Activated CD4-positive, alpha-beta T cell treated with anti-CD3 and anti-CD28 coated beads, Interleukin-10, Interleukin-2, amounts not matched to agents 100 ng/mL and 50 ng/mL, durations not matched to agents 16 hours and 8 hours (primary cell): ENCODE data around the gene C6.

Source experiments
- DNase-seq: peaks from one replicate; pipeline ENCODE4 v3.0.0-alpha.2; 2020

Gene C6

DNA sequence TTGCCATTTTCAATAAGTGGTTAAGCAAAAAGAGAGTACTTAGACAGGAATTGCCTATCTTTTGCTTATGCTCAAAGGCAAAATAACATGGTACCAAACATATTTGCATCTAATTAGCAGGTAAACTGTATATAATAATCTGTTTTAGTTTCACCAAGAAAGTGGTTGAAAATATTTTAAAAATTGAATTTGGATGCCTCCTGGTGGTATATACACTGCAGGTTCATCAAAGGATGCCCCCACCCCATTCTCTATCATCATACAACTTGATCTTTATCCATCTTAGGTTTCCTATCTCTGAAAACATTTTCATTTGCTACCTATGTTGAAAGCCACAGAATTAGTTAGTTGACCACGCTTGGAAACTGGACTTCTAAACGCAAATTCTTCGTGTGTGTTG is 95.2 kb downstream of the C6 start:
- no peak for DNase-seq

DNA sequence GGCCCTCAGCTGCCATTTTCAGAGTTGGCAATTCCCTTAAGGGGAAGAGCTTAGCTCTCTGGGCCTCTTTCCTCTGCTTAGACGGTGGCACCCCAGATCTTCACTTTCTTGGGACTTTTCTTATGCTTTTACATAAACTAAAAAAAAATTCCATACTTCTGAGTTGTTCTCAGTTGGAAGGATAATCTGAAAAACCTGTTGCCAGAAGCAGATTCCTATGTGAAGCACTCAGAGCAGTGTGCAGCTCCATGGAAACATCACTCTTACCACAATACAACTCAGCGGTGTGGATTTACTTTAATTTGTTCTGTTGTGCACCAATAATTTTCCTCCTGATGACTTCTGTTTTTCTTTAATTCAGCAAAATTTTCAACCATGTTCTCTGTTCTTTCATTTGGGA is 98.1 kb downstream of the C6 start:
- no peak for DNase-seq

DNA sequence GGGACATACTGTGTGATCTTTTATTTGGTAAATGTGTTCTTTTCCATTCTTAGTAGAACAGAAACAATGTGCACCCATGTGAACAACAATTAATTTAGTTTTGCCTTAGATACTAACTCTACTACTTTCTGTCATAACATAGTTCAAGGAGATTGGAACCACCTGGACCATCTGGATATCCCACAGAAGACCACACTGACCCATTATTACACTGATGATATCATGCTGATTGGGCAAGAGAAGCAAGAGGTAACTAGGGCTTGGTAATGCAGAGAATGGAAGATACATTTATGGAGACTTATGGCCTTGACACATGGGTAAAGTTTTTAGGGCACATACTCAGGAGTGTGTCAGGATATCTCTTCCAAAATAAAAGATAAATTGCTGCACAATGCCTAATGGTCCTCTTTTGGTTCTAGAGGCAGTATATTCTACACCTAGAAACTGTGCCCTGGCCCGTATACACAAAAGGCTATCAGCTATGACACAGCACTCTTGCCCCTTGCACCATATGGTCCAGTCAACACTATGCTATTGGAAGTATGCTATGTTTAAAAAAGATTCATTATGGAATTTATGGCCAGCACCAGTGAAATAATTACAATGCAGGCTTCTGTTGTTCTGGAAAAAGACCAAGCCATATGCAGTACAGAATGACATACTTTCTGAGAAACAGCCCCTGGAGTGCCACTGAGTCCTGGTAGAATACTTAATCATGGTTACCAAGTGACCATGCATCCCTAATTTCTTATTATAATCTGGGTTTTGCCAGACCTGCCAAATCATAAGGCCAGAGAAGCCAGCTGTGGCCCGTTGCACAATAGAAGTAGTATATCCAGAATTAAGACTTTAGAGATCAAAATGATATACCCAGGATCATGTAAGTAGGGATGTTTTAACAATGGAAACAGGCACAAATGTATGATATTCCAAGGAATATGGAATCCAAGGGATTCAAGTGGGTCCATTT is 100.6 kb downstream of the C6 start:
- no peak for DNase-seq

DNA sequence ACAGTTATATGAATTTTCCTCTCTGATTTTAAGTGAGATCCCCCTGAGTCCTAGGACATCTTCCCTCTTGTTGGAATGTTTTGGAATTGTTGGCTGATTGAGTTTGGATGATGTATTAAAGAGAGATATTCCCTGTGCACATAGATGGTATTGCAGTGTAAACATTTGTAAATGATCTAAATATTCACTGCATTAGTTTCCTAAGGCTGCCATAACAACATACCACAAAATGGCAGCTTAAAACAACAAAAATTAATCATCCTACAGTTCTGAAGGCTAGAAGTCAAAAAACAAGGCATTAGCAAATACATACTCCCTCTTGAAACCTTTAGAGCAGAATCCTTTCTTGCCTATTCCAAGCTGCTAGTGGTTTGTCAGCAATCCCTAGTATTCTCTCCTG is 104.1 kb downstream of the C6 start:
- DNase-seq: no peak

DNA sequence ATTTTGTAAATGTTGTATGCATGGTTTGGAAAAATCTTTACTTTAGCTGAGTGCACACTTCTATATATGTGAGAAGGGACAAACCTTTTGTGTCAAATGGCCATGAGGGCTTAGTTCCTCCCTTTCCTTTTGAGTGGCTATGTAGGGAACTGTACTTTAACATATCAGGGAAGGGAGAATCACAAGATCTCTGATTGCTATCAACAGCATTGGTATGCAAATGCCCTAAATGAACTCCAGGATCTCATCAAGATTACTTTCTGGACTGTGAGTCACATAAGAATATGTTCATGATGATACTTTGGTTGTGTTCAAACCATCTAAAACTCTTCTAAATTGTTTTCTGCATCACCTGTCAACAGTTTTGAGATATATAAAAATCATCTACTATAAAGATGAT is 111.0 kb downstream of the C6 start:
- DNase-seq: no peak

DNA sequence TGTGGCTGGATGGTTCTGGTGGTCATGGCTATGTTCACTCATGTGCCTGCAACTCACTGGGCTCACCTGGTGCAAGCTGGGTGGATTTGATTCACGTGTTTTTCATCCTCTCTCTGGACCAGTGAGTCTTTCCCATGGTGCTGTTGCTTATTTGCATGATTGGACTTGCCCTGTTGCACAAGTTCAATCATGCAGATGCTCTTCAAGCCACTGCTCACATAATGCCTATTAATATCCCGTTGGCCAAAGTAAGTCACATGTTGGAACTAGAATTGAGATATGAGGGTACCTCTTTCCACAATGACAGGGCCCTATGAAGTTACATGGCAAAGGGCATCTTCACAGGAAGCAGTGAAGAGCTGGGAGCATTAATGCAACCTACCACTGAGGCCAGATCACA is 115.7 kb downstream of the C6 start:
- DNase-seq: no peak

DNA sequence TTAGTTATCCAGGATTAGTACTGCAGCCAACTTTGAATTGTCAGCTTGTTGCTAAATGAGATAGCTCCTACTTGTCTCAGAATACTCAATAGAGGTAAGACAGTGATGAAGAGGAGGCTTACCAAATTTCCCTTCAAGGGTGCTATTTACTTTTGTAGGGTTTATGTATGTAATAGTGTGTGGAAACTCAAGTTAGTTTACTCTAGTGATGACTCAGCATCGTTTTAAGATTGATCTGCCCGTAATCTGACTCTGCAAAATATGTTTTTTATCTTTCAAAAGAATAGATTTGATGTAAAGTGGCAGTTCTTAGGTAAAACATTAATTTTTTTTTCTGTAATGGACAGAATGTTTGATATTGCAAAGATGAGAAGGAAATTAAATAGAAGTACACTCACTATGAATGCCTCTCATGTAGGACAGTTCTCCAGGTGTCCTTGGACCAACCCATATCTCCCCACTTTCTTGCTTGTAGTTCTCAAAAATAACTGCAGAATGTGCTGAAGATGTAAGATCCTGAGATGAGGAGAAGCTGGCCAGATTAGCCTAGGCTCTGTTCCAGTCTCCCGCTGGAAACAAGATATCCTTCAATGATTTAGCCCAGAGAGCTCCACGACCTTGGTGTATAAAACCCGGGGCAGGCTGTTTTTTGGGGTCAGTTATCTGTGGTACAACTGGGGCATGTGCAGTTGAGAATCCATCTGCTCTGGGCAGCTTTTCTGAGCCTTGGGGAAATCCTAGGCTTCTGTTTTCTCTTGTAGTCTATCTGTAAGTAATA is 117.8 kb downstream of the C6 start:
- no peak for DNase-seq

DNA sequence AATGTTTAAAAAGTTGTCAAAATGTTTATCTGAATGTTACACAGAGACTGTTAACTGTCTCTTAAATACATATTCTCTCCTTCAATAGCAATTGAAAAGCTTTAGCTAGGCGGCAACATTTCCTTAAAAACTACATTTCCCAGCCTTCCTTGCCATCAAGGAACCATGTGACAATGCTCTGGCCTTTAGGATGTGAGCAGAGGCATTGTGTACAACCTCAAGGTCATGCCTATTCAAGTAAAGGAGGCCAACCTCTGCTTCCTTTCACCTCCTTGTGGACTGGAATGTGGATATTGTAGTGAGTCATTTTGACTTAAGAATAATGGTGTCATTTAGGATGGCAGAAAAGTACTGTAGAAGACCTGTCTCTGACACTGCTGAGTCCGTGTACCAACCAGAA is 118.5 kb downstream of the C6 start:
- no peak for DNase-seq

DNA sequence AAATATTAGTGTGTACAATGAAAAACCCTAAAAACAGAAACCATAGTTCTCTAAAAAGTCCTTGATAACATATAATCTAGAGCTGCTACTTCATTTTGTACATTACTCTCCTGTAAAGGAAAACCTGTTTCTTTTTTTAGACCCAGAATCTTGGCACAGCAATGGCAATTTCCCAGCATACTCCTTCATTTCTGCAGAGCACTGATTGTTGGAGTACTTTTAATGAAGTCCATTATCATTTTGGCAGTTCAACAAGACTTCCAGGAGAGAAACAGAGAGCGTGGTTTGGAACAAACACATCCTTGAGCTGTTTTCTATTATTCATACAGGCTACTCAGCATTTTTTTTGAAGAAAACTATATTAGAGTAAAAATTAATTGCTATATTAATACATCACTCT is 119.5 kb downstream of the C6 start:
- DNase-seq: no peak
